Prostate gland (tissue), 2 donors: ENCODE measurements around the gene TAF1D. TPM values are rescaled to one million over a fixed set of nuclear protein-coding genes. Genes with fewer than 3 reads are reported as not detected.

Source experiments
- DNase-seq: peaks from one replicate; pipeline ENCODE4 v3.0.0-alpha.2; 2019; ENCODE audit warnings: low spot score
- H3K27ac ChIP-seq, 2 donors: fragments of 200-600 bp; sonication (generic); 2 replicates each; pipeline ENCODE4 v1.5.1; 2017 to 2019
- H3K27me3 ChIP-seq: fragments of 200-600 bp; sonication (generic); replicated peaks from 2 replicates; pipeline ENCODE4 v1.5.1; 2019; ENCODE audit not compliant: insufficient read depth
- H3K36me3 ChIP-seq, 2 donors: fragments of 200-600 bp; sonication (generic); 1 replicate in 1 of 2; 2 replicates in 1 of 2; pipeline versions ENCODE4 v1.5.1 to v1.8.1; 2017 to 2019
- H3K4me1 ChIP-seq: fragments of 200-600 bp; sonication (generic); replicated peaks from 2 replicates; pipeline ENCODE4 v1.5.1; 2019
- H3K4me3 ChIP-seq, 2 donors: fragments of 200-600 bp; sonication (generic); 2 replicates each; pipeline ENCODE4 v1.5.1; 2017 to 2019
- H3K9me3 ChIP-seq: fragments of 200-600 bp; sonication (generic); 2 replicates; pipeline ENCODE4 v1.5.1; 2017
- POLR2A ChIP-seq: fragments of 450-650 bp; IDR thresholded peaks from one replicate; pipeline ENCODE4 v1.6.1; 2016; ENCODE audit warnings: antibody characterized with exemption, mild to moderate bottlenecking
- POLR2AphosphoS5 ChIP-seq: sonication (generic); formaldehyde crosslinking; IDR thresholded peaks from one replicate; pipeline ENCODE4 v1.6.1; 2017; ENCODE audit warnings: antibody characterized with exemption
- WGBS: methylation state at CpG from one replicate; pipeline ENCODE4 v1.1.5; 2018; 5-methylcytosine and 5-hydroxymethylcytosine counted together
- intact Hi-C: fragments of 100-400 bp; cut with DNase I; formaldehyde crosslinking; loops from one replicate; pipeline ENCODE4 v1.14.2; 2022
- total RNA-seq, 2 donors: library from RNA; depleted of rRNA; stranded (reverse); fragments of >200 nt; gene quantifications; one replicate each; pipeline ENCODE4 v1.1.0, GENCODE V29; 2016
- TF ChIP-seq, protein P1 (sequence below), 4 experiments: fragments of 200-600 bp in 2 of 4; fragments of 450-650 bp in 2 of 4; sonication (generic) in 2 of 4; IDR thresholded peaks; 1 replicate in 3 of 4; 2 replicates in 1 of 4; pipeline ENCODE4 v1.5.1; 2016 to 2019; ENCODE audit warnings: antibody characterized with exemption in 4 of 4, mild to moderate bottlenecking in 2 of 4, moderate library complexity in 2 of 4

The TAF1D gene
- total RNA-seq, 2 donors from 2014 or later, result 39.3 to 53.0 TPM

DNA sequence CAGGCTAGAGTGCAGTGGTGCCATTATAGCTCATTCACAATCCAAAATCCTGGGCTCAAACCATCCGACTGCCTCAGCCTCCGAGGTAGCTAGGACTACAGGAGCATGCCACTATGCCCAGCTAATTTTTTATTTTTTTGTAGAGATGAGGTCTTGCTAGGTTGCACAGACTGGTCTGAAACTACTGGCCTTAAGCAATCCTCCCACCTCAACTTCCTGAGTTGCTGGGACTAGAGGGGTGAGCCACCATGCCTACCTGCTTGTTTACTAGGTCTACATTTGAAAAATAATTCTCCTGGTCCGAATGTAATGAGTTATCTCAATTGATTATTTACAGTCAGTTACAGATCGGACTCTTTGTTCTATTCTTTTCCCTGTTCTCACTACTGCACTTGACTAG is 22.0 kb downstream of the TAF1D start:
- H3K9me3 ChIP-seq, result no peaks in the 10 kb centered on the region
- no peak for DNase-seq
- intact Hi-C loops, result no loop called here
- 95% methylated on average over 4 of the region's 4 CpGs for WGBS
- no peaks in the 10 kb centered on the region for H3K4me1 ChIP-seq
- H3K36me3 ChIP-seq, result no peaks in the 10 kb centered on the region
- H3K27me3 ChIP-seq, result no peaks in the 10 kb centered on the region
- H3K27ac ChIP-seq, result no peak overlapping the region
- no peak overlapping the region for H3K4me3 ChIP-seq
- TF ChIP-seq, protein P1, sequence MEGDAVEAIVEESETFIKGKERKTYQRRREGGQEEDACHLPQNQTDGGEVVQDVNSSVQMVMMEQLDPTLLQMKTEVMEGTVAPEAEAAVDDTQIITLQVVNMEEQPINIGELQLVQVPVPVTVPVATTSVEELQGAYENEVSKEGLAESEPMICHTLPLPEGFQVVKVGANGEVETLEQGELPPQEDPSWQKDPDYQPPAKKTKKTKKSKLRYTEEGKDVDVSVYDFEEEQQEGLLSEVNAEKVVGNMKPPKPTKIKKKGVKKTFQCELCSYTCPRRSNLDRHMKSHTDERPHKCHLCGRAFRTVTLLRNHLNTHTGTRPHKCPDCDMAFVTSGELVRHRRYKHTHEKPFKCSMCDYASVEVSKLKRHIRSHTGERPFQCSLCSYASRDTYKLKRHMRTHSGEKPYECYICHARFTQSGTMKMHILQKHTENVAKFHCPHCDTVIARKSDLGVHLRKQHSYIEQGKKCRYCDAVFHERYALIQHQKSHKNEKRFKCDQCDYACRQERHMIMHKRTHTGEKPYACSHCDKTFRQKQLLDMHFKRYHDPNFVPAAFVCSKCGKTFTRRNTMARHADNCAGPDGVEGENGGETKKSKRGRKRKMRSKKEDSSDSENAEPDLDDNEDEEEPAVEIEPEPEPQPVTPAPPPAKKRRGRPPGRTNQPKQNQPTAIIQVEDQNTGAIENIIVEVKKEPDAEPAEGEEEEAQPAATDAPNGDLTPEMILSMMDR (IDR thresholded peaks at IDR 0.05), result no peak
- no peak for TF ChIP-seq POLR2A
- no peak for TF ChIP-seq POLR2AphosphoS5

GRCh38 chr11:93718057-93718563 is 23.2 kb downstream of the TAF1D start:
- Histone ChIP-seq H3K27me3 (no peaks in the 10 kb centered on the region), H3K4me1 (no peaks in the 10 kb centered on the region), H3K4me3 (no peak overlapping the region), H3K9me3 (no peaks in the 10 kb centered on the region), H3K27ac (no peak overlapping the region), H3K36me3 (no peaks in the 10 kb centered on the region)
- no peak for DNase-seq
- TF ChIP-seq POLR2AphosphoS5, result no peak
- TF ChIP-seq, protein P1 (IDR thresholded peaks at IDR 0.05), result no peak
- TF ChIP-seq POLR2A, result no peak
- WGBS, result 85% methylated on average over 4 of the region's 4 CpGs
- intact Hi-C loops, result no loop called here

DNA sequence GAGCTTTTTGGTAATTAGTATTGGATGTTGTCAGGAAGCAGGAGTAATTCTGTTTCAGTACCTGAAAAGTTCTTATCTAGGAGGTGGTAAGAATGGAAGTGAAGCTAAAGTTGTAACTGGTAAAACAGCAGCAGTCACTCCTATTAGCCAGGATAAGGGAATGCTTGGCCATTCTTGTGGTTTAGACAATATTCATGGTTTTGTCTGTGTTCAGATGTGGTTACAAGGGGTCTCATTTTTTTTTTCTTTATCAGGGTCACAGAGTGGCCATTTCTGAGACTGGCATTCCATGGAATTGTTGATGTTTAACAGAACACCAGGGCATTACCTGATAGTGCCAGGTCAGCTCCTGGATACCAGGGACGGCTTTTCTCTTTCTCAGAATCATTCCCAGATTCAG is 23.8 kb downstream of the TAF1D start:
- 100% methylated on average over 1 of the region's 1 CpG for WGBS
- DNase-seq, result no peak
- H3K9me3 ChIP-seq, result no peaks in the 10 kb centered on the region
- no peaks in the 10 kb centered on the region for H3K4me1 ChIP-seq
- no peaks in the 10 kb centered on the region for H3K36me3 ChIP-seq
- no peak overlapping the region for H3K4me3 ChIP-seq
- no peak overlapping the region for H3K27ac ChIP-seq
- intact Hi-C loops, result no loop called here
- no peaks in the 10 kb centered on the region for H3K27me3 ChIP-seq
- TF ChIP-seq, protein P1 (IDR thresholded peaks at IDR 0.05), result no peak
- TF ChIP-seq POLR2A (no peak), POLR2AphosphoS5 (no peak)

DNA sequence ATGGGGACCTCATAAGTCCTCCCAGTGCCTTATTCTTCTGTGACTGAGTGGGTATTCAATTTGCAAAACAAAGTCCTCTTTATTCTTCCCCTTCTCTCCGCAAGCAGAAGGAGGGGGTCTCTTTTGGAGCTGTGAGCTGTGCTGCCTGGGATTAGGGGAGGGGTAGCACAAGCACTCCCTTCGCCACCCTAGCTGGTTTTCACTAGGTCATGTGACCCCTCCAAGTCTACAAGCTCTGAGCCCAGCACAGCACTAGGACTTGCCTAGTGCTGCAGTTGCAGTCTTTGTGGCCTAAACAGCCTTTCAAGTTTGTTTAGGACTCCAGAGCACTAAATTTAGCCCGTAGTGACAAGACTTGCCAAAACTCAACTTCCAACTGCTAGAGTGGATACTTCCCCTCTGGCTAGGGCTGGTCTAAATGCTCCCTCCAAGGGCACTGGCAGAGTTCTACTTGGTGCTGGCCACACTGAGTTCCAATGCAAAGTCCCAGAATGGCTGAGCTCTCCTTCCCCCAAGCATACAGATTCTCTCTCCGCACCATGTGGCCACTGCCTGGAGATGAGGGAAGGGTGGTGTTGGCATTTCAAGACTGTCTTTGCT is 25.4 kb downstream of the TAF1D start:
- no peaks in the 10 kb centered on the region for H3K4me1 ChIP-seq
- no peak overlapping the region for H3K4me3 ChIP-seq
- TF ChIP-seq POLR2A, result no peak
- TF ChIP-seq, protein P1 (IDR thresholded peaks at IDR 0.05), result no peak
- TF ChIP-seq POLR2AphosphoS5, result no peak
- intact Hi-C loops, result no loop called here
- no peaks in the 10 kb centered on the region for H3K9me3 ChIP-seq
- no peaks in the 10 kb centered on the region for H3K27me3 ChIP-seq
- DNase-seq, result no peak
- 92% methylated on average over 4 of the region's 4 CpGs for WGBS
- no peak overlapping the region for H3K27ac ChIP-seq
- H3K36me3 ChIP-seq, result no peaks in the 10 kb centered on the region

- TF ChIP-seq, protein P1 (IDR thresholded peaks at IDR 0.05), result no peak
- TF ChIP-seq POLR2AphosphoS5 (no peak), POLR2A (no peak)
- Histone ChIP-seq H3K27me3 (no peaks in the 10 kb centered on the region), H3K9me3 (no peaks in the 10 kb centered on the region), H3K4me1 (no peaks in the 10 kb centered on the region), H3K27ac (no peak overlapping the region), H3K36me3 (no peaks in the 10 kb centered on the region), H3K4me3 (no peak overlapping the region)
- intact Hi-C loops, result no loop called here
- DNase-seq, result no peak
These were observed 28.6 kb downstream of the TAF1D start for GRCh38 chr11:93712678-93713077.
